AG08396 (cell line): ENCODE measurements around the gene ELOVL1.
A peak's percentile ranks its signal among the peaks of the same experiment; 100 is the strongest.
"Not testable (repeated sequence)": the region's sequence is repeated elsewhere in the genome, so short reads cannot be mapped to it uniquely, and the experiment has no call there.

Experiments used
- DNase-seq: peaks from one replicate; pipeline ENCODE4 v3.0.0; 2012; ENCODE audit warnings: low spot score, mixed read lengths

Gene ELOVL1

GRCh38 chr1:43381612-43382011 lies 13.8 kb upstream of the ELOVL1 start:
- DNase-seq = no peak

GRCh38 chr1:43379476-43379875 lies 11.7 kb upstream of the ELOVL1 start:
- DNase-seq = no peak

GRCh38 chr1:43377831-43378230 lies 10.0 kb upstream of the ELOVL1 start:
- DNase-seq = no peak

GRCh38 chr1:43376723-43377235 lies 9.0 kb upstream of the ELOVL1 start:
- DNase-seq = no peak

GRCh38 chr1:43373066-43373940 lies 5.5 kb upstream of the ELOVL1 start:
- DNase-seq = peak; percentile 62

GRCh38 chr1:43372172-43372571 lies 4.4 kb upstream of the ELOVL1 start:
- DNase-seq = no peak

- no peak for DNase-seq
Observed at GRCh38 chr1:43370564-43370963, 2.8 kb upstream of the ELOVL1 start.

GRCh38 chr1:43369779-43370178 lies 2.0 kb upstream of the ELOVL1 start:
- not testable (repeated sequence) for DNase-seq

- DNase-seq = no peak
Observed at GRCh38 chr1:43368646-43369020, 822 bp upstream of the ELOVL1 start.

- peak; percentile 50 for DNase-seq
Observed at GRCh38 chr1:43367026-43367903, 546 bp downstream of the ELOVL1 start.

GRCh38 chr1:43366601-43367025 lies 1.2 kb downstream of the ELOVL1 start:
- DNase-seq = peak; percentile 33

- no peak for DNase-seq
Observed at GRCh38 chr1:43366179-43366578, 1.6 kb downstream of the ELOVL1 start.

- DNase-seq = no peak
Observed at GRCh38 chr1:43365678-43366077, 2.1 kb downstream of the ELOVL1 start.

GRCh38 chr1:43363935-43364525 lies 3.8 kb downstream of the ELOVL1 start:
- DNase-seq = no peak

- no peak for DNase-seq
Observed at GRCh38 chr1:43363283-43363934, 4.4 kb downstream of the ELOVL1 start.

- DNase-seq = no peak
Observed at GRCh38 chr1:43360616-43361015, 7.2 kb downstream of the ELOVL1 start.

GRCh38 chr1:43359696-43360095 lies 8.1 kb downstream of the ELOVL1 start:
- no peak for DNase-seq

GRCh38 chr1:43358746-43359693 lies 8.8 kb downstream of the ELOVL1 start, which contains the start of gene CDC20:
TSS of gene CDC20 (plus strand) at chr1:43358981. CDS start at chr1:43359216, 235 bp downstream.
- peak; percentile 97 for DNase-seq

- DNase-seq = peak; percentile 50
Observed at GRCh38 chr1:43358121-43358745, 9.6 kb downstream of the ELOVL1 start.

GRCh38 chr1:43357251-43357650 lies 10.6 kb downstream of the ELOVL1 start:
- DNase-seq = no peak
